Measurements from ENCODE around the gene STK39. TPM values are rescaled to one million over a fixed set of nuclear protein-coding genes. Genes with fewer than 3 reads are reported as not detected.

The STK39 gene
- total RNA-seq = 26.5 and 28.2 TPM in 2 replicates
- long read RNA-seq, partial matches to known transcripts = 2 of 3 reads
- long read RNA-seq, other reads (novel, unspliced or antisense) = 1 of 3 reads

GRCh38 chr2:168247341-168248261 lies at the start of gene STK39:
Gene STK39, minus strand, starts transcription at chr2:168247595. Its CDS starts 160 bp downstream, at chr2:168247435.
- Mint-ChIP-seq H3K4me3 (peak within 1 kb of the TSS; percentile 96), H3K27ac (ENCODE audit: unreplicated experiment) (peak within 1 kb of the TSS; percentile 81), H3K27me3 (ENCODE audit: low read depth) (peaks cover 23% of the 10 kb centered on the region), H3K36me3 (ENCODE audit: low read depth) (peaks cover 2% of the 10 kb centered on the region), H3K4me1 (peaks cover 28% of the 10 kb centered on the region), H3K9me3 (no peaks in the 10 kb centered on the region)
- DNase-seq (ENCODE audit: low read depth, low spot score) = peak; percentile 65
- TF ChIP-seq CTCF (conservative IDR thresholded peaks at IDR 0.05) = peak; percentile 28

- H3K4me1 Mint-ChIP-seq = no peaks in the 10 kb centered on the region
- no peak overlapping the region for H3K4me3 Mint-ChIP-seq
- no peak for DNase-seq (ENCODE audit: low read depth, low spot score)
- H3K27me3 Mint-ChIP-seq (ENCODE audit: low read depth) = no peaks in the 10 kb centered on the region
- peaks cover under 1% of the 10 kb centered on the region for H3K9me3 Mint-ChIP-seq
- H3K27ac Mint-ChIP-seq (ENCODE audit: unreplicated experiment) = no peak overlapping the region
- H3K36me3 Mint-ChIP-seq (ENCODE audit: low read depth) = no peaks in the 10 kb centered on the region
- TF ChIP-seq CTCF (conservative IDR thresholded peaks at IDR 0.05) = no peak
Measured at GRCh38 chr2:168295051-168295450, 47.7 kb upstream of the STK39 start.

DNA sequence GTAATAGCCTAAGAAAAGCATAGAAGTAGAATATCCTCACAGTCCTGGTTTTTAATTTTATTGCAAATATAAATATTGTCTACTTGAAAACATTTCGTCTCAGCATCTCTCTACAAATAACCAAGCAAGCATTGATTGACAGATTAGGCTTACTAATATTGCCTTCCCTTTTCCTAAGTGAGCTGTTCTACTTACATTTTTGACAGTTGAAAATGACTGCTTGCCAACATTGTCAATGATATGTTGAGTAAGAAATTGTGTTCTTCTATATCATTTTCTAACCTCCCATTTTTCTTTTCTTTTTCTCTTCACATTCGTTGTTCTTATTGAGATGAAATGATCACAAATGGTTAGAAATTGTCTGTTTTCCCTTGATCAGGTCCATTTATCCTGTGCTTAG lies 47.0 kb upstream of the STK39 start:
- Mint-ChIP-seq H3K27ac (ENCODE audit: unreplicated experiment) (no peak overlapping the region), H3K4me1 (no peaks in the 10 kb centered on the region), H3K4me3 (no peak overlapping the region)

DNA sequence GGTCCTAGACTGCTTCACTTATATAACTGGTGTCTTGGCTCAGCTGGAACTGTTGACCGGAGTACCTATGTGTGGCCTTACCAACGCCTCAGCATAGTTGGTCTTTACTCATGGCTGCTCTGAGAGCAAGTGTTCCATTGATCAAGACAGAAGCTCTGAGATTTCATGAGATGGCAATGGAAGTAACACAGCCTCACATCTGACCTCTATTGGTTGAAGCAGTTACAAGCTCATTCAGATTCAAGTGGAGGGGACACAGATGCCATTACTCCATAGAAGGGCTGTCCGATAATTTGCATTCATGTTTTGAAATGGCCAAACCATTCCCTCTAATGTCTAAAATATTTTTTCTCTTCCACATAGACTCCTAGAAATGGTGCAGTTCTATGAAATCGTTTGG lies 46.4 kb upstream of the STK39 start:
- Mint-ChIP-seq H3K9me3 (no peaks in the 10 kb centered on the region), H3K27me3 (ENCODE audit: low read depth) (no peaks in the 10 kb centered on the region), H3K4me1 (no peaks in the 10 kb centered on the region), H3K27ac (ENCODE audit: unreplicated experiment) (no peak overlapping the region), H3K36me3 (ENCODE audit: low read depth) (no peaks in the 10 kb centered on the region), H3K4me3 (no peak overlapping the region)
- DNase-seq (ENCODE audit: low read depth, low spot score) = no peak
- no peak for TF ChIP-seq CTCF (conservative IDR thresholded peaks at IDR 0.05)

More for the DNA sequence above, 47.0 kb upstream of the STK39 start:
- Mint-ChIP-seq H3K36me3 (ENCODE audit: low read depth) (no peaks in the 10 kb centered on the region), H3K9me3 (no peaks in the 10 kb centered on the region), H3K27me3 (ENCODE audit: low read depth) (no peaks in the 10 kb centered on the region)
- DNase-seq (ENCODE audit: low read depth, low spot score) = no peak
- no peak for TF ChIP-seq CTCF (conservative IDR thresholded peaks at IDR 0.05)

- H3K4me1 Mint-ChIP-seq = no peaks in the 10 kb centered on the region
- no peaks in the 10 kb centered on the region for H3K9me3 Mint-ChIP-seq
- no peak overlapping the region for H3K27ac Mint-ChIP-seq (ENCODE audit: unreplicated experiment)
- H3K27me3 Mint-ChIP-seq (ENCODE audit: low read depth) = no peaks in the 10 kb centered on the region
- no peaks in the 10 kb centered on the region for H3K36me3 Mint-ChIP-seq (ENCODE audit: low read depth)
- DNase-seq (ENCODE audit: low read depth, low spot score) = no peak
- H3K4me3 Mint-ChIP-seq = no peak overlapping the region
- no peak for TF ChIP-seq CTCF (conservative IDR thresholded peaks at IDR 0.05)
Measured at GRCh38 chr2:168290391-168290790, 43.0 kb upstream of the STK39 start.

Measured in neural crest cell (in vitro differentiated cells).